GM23338 (cell line): ENCODE data around the gene TMBIM1. TPM values are rescaled to one million over a fixed set of nuclear protein-coding genes. Genes with fewer than 3 reads are reported as not detected.

Experiments
- ATAC-seq: fragments of 200-7000 bp; cut with Tn5 transposase; 3 replicates; pipeline ENCODE4 v1.9.1; 2020
- DNase-seq: peaks from one replicate; pipeline ENCODE4 v3.0.0-alpha.2; 2015; ENCODE audit warnings: low spot score
- H2AFZ ChIP-seq: fragments of 200-600 bp; sonication (generic); 2 replicates; pipeline ENCODE4 v1.8.0; 2016; ENCODE audit warnings: antibody characterized with exemption, mild to moderate bottlenecking, moderate library complexity
- H3F3A ChIP-seq: fragments of 200-600 bp; sonication (generic); replicated peaks from 2 replicates; pipeline ENCODE4 v1.8.0; 2017; ENCODE audit warnings: antibody characterized with exemption, mixed run types, low read depth
- H3K27ac ChIP-seq: fragments of 200-600 bp; sonication (generic); 2 replicates; pipeline ENCODE4 v1.6.1; 2016; ENCODE audit warnings: low read depth
- H3K27me3 ChIP-seq: fragments of 200-600 bp; sonication (generic); 2 replicates; pipeline ENCODE4 v1.8.0; 2016; ENCODE audit warnings: mild to moderate bottlenecking, mixed run types, moderate library complexity; ENCODE audit not compliant: insufficient read depth
- H3K36me3 ChIP-seq: fragments of 200-600 bp; sonication (generic); 2 replicates; pipeline ENCODE4 v1.8.0; 2016; ENCODE audit warnings: mild to moderate bottlenecking; ENCODE audit not compliant: insufficient read depth
- H3K4me1 ChIP-seq: fragments of 200-600 bp; sonication (generic); 2 replicates; pipeline ENCODE4 v1.8.0; 2016; ENCODE audit warnings: mild to moderate bottlenecking, moderate library complexity; ENCODE audit not compliant: insufficient read depth
- H3K4me2 ChIP-seq: fragments of 200-600 bp; sonication (generic); 2 replicates; pipeline ENCODE4 v1.7.1; 2017; ENCODE audit warnings: mixed run types
- H3K4me3 ChIP-seq: fragments of 200-600 bp; sonication (generic); 2 replicates; pipeline ENCODE4 v1.6.1; 2016; ENCODE audit warnings: mixed run types
- H3K79me2 ChIP-seq: fragments of 200-600 bp; sonication (generic); replicated peaks from 2 replicates; pipeline ENCODE4 v1.8.0; 2017; ENCODE audit warnings: mild to moderate bottlenecking; ENCODE audit not compliant: insufficient read depth
- H3K9me2 ChIP-seq: fragments of 200-600 bp; sonication (generic); 2 replicates; pipeline ENCODE4 v1.8.0; 2017; ENCODE audit not compliant: insufficient read depth
- H4K20me1 ChIP-seq: fragments of 200-600 bp; sonication (generic); replicated peaks from 2 replicates; pipeline ENCODE4 v1.8.0; 2017; ENCODE audit warnings: mild to moderate bottlenecking; ENCODE audit not compliant: insufficient read depth
- H3K27ac Mint-ChIP-seq: 2 replicates; pipeline ENCODE4 v1.8.0; 2020; ENCODE audit warnings: inconsistent platforms, mild to moderate bottlenecking, moderate library complexity, mixed read lengths
- H3K27me3 Mint-ChIP-seq: 3 replicates; pipeline ENCODE4 v1.8.0; 2022; ENCODE audit warnings: low read depth, mild to moderate bottlenecking, moderate library complexity, mixed read lengths, inconsistent platforms; ENCODE audit not compliant: insufficient read depth, poor library complexity
- H3K36me3 Mint-ChIP-seq: 3 replicates; pipeline ENCODE4 v1.8.0; 2021; ENCODE audit warnings: low read depth, mild to moderate bottlenecking, inconsistent platforms, moderate library complexity, mixed read lengths
- H3K4me1 Mint-ChIP-seq: 3 replicates; pipeline ENCODE4 v1.8.0; 2020; ENCODE audit warnings: mild to moderate bottlenecking, inconsistent platforms, mixed read lengths
- H3K4me3 Mint-ChIP-seq: 3 replicates; pipeline ENCODE4 v1.8.0; 2021; ENCODE audit warnings: moderate library complexity, mild to moderate bottlenecking, inconsistent platforms, mixed read lengths
- H3K9me3 Mint-ChIP-seq: 3 replicates; pipeline ENCODE4 v1.8.0; 2020; ENCODE audit warnings: moderate library complexity, mild to moderate bottlenecking, inconsistent platforms, mixed read lengths
- EZH2 ChIP-seq: fragments of 200-600 bp; sonication (generic); IDR thresholded peaks from one replicate; pipeline ENCODE4 v1.8.0; 2017; ENCODE audit warnings: antibody characterized with exemption, mild to moderate bottlenecking, low read depth; ENCODE audit not compliant: unreplicated experiment
- JUNB ChIP-seq: IDR thresholded peaks from one replicate; pipeline ENCODE4 v1.6.1; 2016; ENCODE audit warnings: antibody characterized with exemption; ENCODE audit not compliant: unreplicated experiment
- NANOG ChIP-seq: IDR thresholded peaks from 2 replicates; pipeline ENCODE4 v1.6.1; 2016; ENCODE audit warnings: antibody characterized with exemption, borderline replicate concordance
- polyA plus RNA-seq: library from polyadenylated mRNA; unstranded; fragments of >200 nt; fragmentation: Nextera tagmentation; extraction: Ambion mirVana; gene quantifications from 2 replicates; pipeline ENCODE4 v1.2.1, GENCODE V29; 2016
- total RNA-seq: library from RNA; depleted of rRNA; stranded (reverse); fragments of >200 nt; shearing (Covaris generic); gene quantifications from 2 replicates; pipeline ENCODE4 v1.2.3, GENCODE V29; 2014
- TF ChIP-seq, protein P1 (sequence below), 2 experiments: fragments of 200-600 bp in 1 of 2; sonication (generic) in 1 of 2; conservative IDR thresholded peaks; 2 replicates each; pipeline versions ENCODE4 v1.5.1 to v1.6.1; 2016 to 2017; ENCODE audit warnings: antibody characterized with exemption in 2 of 2, low read depth in 2 of 2, mild to moderate bottlenecking in 2 of 2, moderate library complexity in 1 of 2
- TF ChIP-seq, protein P2 (sequence below): IDR thresholded peaks from one replicate; pipeline ENCODE4 v1.6.1; 2018; ENCODE audit warnings: antibody characterized with exemption; ENCODE audit not compliant: unreplicated experiment

Gene TMBIM1
- total and polyA plus RNA-seq, 2 experiments from 2014 or later, result 12.0 to 20.8 TPM

DNA sequence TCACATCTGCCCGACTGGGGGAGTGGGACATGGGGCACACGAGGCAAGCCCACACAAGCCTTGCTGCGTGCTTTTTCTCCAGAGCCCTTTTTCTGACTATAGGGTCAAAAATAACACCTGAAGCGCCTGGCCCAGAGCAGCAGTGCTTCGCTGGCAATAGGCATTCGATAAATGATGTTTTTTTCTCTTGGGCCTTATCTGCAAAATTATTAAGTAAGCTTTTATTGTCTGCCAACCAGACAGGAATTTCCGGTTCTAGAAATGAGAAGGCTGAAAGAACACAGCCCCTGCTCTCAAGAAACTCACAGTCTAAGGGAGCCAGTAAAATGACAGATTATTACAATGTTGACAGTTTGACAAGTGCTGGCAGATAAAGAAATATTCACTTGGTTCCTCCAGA, 2.7 kb upstream of the TMBIM1 start (continued):
- TF ChIP-seq, protein P1, sequence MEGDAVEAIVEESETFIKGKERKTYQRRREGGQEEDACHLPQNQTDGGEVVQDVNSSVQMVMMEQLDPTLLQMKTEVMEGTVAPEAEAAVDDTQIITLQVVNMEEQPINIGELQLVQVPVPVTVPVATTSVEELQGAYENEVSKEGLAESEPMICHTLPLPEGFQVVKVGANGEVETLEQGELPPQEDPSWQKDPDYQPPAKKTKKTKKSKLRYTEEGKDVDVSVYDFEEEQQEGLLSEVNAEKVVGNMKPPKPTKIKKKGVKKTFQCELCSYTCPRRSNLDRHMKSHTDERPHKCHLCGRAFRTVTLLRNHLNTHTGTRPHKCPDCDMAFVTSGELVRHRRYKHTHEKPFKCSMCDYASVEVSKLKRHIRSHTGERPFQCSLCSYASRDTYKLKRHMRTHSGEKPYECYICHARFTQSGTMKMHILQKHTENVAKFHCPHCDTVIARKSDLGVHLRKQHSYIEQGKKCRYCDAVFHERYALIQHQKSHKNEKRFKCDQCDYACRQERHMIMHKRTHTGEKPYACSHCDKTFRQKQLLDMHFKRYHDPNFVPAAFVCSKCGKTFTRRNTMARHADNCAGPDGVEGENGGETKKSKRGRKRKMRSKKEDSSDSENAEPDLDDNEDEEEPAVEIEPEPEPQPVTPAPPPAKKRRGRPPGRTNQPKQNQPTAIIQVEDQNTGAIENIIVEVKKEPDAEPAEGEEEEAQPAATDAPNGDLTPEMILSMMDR (conservative IDR thresholded peaks at IDR 0.05; ENCODE audit: low read depth in 2 of 2), result no peak
- TF ChIP-seq, protein P2, sequence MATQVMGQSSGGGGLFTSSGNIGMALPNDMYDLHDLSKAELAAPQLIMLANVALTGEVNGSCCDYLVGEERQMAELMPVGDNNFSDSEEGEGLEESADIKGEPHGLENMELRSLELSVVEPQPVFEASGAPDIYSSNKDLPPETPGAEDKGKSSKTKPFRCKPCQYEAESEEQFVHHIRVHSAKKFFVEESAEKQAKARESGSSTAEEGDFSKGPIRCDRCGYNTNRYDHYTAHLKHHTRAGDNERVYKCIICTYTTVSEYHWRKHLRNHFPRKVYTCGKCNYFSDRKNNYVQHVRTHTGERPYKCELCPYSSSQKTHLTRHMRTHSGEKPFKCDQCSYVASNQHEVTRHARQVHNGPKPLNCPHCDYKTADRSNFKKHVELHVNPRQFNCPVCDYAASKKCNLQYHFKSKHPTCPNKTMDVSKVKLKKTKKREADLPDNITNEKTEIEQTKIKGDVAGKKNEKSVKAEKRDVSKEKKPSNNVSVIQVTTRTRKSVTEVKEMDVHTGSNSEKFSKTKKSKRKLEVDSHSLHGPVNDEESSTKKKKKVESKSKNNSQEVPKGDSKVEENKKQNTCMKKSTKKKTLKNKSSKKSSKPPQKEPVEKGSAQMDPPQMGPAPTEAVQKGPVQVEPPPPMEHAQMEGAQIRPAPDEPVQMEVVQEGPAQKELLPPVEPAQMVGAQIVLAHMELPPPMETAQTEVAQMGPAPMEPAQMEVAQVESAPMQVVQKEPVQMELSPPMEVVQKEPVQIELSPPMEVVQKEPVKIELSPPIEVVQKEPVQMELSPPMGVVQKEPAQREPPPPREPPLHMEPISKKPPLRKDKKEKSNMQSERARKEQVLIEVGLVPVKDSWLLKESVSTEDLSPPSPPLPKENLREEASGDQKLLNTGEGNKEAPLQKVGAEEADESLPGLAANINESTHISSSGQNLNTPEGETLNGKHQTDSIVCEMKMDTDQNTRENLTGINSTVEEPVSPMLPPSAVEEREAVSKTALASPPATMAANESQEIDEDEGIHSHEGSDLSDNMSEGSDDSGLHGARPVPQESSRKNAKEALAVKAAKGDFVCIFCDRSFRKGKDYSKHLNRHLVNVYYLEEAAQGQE, result no peak
- TF ChIP-seq EZH2 (no peak), NANOG (no peak)

DNA sequence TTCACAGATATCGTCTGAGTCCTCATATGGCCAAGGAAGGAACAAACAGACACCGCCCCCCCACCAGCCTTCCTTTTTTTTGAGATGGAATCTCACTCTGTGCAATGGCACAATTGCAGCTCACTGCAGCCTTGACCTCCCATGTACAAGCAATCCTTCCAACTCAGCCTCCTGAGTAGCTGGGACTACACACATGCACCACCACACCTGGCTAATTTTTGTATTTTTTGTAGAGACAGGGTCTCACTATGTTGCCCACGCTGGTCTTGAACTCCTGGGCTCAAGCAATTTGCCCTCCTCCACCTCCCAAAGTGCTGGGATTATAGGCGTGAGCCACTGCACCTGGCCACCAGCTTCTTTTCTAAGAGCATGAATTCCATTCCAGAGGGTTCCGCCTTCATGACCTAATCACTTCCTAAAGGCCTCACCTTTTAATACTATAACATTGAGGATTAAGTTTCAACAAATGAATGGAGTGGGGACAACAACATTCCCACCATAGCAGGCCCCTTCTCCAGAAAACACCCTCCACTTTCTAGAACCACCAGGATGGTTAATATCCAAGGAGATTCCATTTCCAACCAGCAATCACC, 2.2 kb upstream of the TMBIM1 start:
- Histone ChIP-seq H3K4me1 (peaks cover 22% of the 10 kb centered on the region), H2AFZ (peak overlapping the region; percentile 11; the same call in 1 of the 2 replicates), H3K4me3 (no peak overlapping the region), H3F3A (no peaks in the 10 kb centered on the region), H3K9me2 (no peaks in the 10 kb centered on the region), H4K20me1 (no peaks in the 10 kb centered on the region), H3K79me2 (no peaks in the 10 kb centered on the region), H3K4me2 (no peak overlapping the region), H3K27me3 (peaks cover 5% of the 10 kb centered on the region; the same call in 1 of the 2 replicates), H3K27ac (no peak overlapping the region), H3K36me3 (no peaks in the 10 kb centered on the region)
- H3K4me1 Mint-ChIP-seq, result peaks cover 41% of the 10 kb centered on the region
- no peaks in the 10 kb centered on the region for H3K36me3 Mint-ChIP-seq
- TF ChIP-seq JUNB (no peak), EZH2 (no peak)
- TF ChIP-seq, protein P2, result no peak
- DNase-seq, result no peak
- peaks cover 16% of the 10 kb centered on the region for H3K27me3 Mint-ChIP-seq
- no peak for ATAC-seq
- no peak overlapping the region for H3K27ac Mint-ChIP-seq
- no peak overlapping the region for H3K4me3 Mint-ChIP-seq
- H3K9me3 Mint-ChIP-seq, result no peaks in the 10 kb centered on the region
